ENCODE data around the gene VTI1A.
"Not testable (repeated sequence)": the region's sequence is repeated elsewhere in the genome, so short reads cannot be mapped to it uniquely, and the experiment has no call there.

Gene VTI1A

GRCh38 chr10:112532189-112532588, 85.2 kb downstream of the VTI1A start:
- DNase-seq (ENCODE audit: low read depth, low spot score) = no peak
- no peak for TF ChIP-seq CTCF (IDR thresholded peaks at IDR 0.05; ENCODE audit: low read depth, low read length)
- in situ Hi-C loops (cut with HindIII; ENCODE audit: low sequenced_read_pairs) = no loop called here
- no peak overlapping the region for H3K4me3 ChIP-seq (ENCODE audit: low read depth, low read length)

DNA sequence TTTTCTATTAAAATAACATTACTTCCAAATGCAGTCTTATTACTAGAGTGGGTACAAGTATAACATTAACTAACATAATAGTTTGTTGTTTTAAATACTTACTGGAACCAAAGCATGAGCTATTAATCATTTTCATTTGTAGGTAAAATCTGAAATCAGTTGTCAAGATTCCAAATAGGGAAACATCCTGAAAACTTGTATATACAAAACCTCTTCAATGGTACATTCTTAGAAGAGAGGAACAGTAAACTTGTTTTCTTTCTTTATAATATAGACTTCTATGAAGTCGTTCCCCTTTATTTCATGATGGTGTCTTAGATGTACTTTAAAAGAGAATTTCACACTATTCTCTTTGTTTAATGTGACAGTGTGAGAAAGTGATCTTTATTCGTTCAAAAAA, 85.9 kb downstream of the VTI1A start:
- no peak for TF ChIP-seq CTCF (IDR thresholded peaks at IDR 0.05; ENCODE audit: low read depth, low read length)
- in situ Hi-C loops (cut with HindIII; ENCODE audit: low sequenced_read_pairs) = no loop called here
- DNase-seq (ENCODE audit: low read depth, low spot score) = no peak
- H3K4me3 ChIP-seq (ENCODE audit: low read depth, low read length) = no peak overlapping the region

DNA sequence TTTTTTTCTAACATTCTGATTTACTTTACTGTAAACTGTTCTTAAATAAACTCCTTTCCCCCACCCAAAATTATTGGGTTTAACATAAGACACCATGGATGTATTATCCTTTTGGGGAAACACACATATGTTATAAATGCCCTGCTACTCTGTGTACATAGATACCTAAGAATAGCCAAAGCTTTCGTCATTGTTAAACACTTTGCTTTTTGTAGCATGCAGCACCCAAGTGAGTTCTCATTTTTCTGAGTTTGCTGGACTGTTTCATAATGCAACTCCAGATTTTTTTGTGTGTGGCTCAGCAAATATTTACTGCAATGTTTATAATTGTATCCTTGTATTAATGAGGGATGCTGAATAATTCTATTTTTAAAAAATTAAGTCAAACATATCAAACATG, 86.9 kb downstream of the VTI1A start:
- TF ChIP-seq CTCF (IDR thresholded peaks at IDR 0.05; ENCODE audit: low read depth, low read length) = no peak
- H3K4me3 ChIP-seq (ENCODE audit: low read depth, low read length) = no peak overlapping the region
- in situ Hi-C loops (cut with HindIII; ENCODE audit: low sequenced_read_pairs) = no loop called here
- no peak for DNase-seq (ENCODE audit: low read depth, low spot score)

- no peak for DNase-seq (ENCODE audit: low read depth, low spot score)
- TF ChIP-seq CTCF (IDR thresholded peaks at IDR 0.05; ENCODE audit: low read depth, low read length) = no peak
- H3K4me3 ChIP-seq (ENCODE audit: low read depth, low read length) = no peak overlapping the region
- in situ Hi-C loops (cut with HindIII; ENCODE audit: low sequenced_read_pairs) = no loop called here
Measured at GRCh38 chr10:112535531-112535951, 88.5 kb downstream of the VTI1A start.

GRCh38 chr10:112536663-112537062, 89.6 kb downstream of the VTI1A start:
- in situ Hi-C loops (cut with HindIII; ENCODE audit: low sequenced_read_pairs) = no loop called here
- DNase-seq (ENCODE audit: low read depth, low spot score) = no peak
- TF ChIP-seq CTCF (IDR thresholded peaks at IDR 0.05; ENCODE audit: low read depth, low read length) = no peak
- H3K4me3 ChIP-seq (ENCODE audit: low read depth, low read length) = no peak overlapping the region

GRCh38 chr10:112538168-112538567, 91.2 kb downstream of the VTI1A start:
- in situ Hi-C loops (cut with HindIII; ENCODE audit: low sequenced_read_pairs) = no loop called here
- no peak for DNase-seq (ENCODE audit: low read depth, low spot score)
- H3K4me3 ChIP-seq (ENCODE audit: low read depth, low read length) = no peak overlapping the region
- TF ChIP-seq CTCF (IDR thresholded peaks at IDR 0.05; ENCODE audit: low read depth, low read length) = no peak

GRCh38 chr10:112539340-112539739, 92.3 kb downstream of the VTI1A start:
- in situ Hi-C loops (cut with HindIII; ENCODE audit: low sequenced_read_pairs) = no loop called here
- no peak for TF ChIP-seq CTCF (IDR thresholded peaks at IDR 0.05; ENCODE audit: low read depth, low read length)
- DNase-seq (ENCODE audit: low read depth, low spot score) = no peak
- H3K4me3 ChIP-seq (ENCODE audit: low read depth, low read length) = no peak overlapping the region

DNA sequence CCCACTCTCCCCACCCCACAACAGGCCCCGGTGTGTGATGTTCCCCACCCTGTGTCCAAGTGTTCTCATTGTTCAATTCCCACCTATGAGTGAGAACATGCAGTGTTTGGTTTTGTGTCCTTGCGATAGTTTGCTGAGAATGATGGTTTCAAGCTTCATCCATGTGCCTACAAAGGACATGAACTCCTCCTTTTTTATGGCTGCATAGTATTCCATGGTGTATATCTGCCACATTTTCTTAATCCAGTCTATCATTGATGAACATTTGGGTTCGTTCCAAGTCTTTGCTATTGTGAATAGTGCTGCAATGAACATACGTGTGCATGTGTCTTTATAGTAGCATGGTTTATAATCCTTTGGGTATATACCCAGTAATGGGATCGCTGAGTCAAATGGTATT, 95.8 kb downstream of the VTI1A start:
- DNase-seq (ENCODE audit: low read depth, low spot score); in situ Hi-C loops (cut with HindIII; ENCODE audit: low sequenced_read_pairs); H3K4me3 ChIP-seq (ENCODE audit: low read depth, low read length): not testable (repeated sequence)

Measured in astrocyte of the spinal cord (primary cell).